Measurements from ENCODE around the gene SERPINB10.
"Not testable (repeated sequence)": the region's sequence is repeated elsewhere in the genome, so short reads cannot be mapped to it uniquely, and the experiment has no call there.

The SERPINB10 gene

GRCh38 chr18:63940543-63941050 lies 32.8 kb downstream of the SERPINB10 start:
- DNase-seq (ENCODE audit: low read depth in 2 of 3, low spot score in 2 of 3): not testable (repeated sequence)

- no peak for DNase-seq (ENCODE audit: low read depth in 2 of 3, low spot score in 2 of 3)
Observed at GRCh38 chr18:63947051-63947790, 39.5 kb downstream of the SERPINB10 start.

- DNase-seq (ENCODE audit: low read depth in 2 of 3, low spot score in 2 of 3): peak in 2 of 3 experiments; percentile 37 to 56
Observed at GRCh38 chr18:63949068-63949737, 41.4 kb downstream of the SERPINB10 start, which contains the start of gene HMSD. TSS of gene HMSD (plus strand) at chr18:63949301. CDS start at chr18:63953456, 4,155 bp downstream.

DNA sequence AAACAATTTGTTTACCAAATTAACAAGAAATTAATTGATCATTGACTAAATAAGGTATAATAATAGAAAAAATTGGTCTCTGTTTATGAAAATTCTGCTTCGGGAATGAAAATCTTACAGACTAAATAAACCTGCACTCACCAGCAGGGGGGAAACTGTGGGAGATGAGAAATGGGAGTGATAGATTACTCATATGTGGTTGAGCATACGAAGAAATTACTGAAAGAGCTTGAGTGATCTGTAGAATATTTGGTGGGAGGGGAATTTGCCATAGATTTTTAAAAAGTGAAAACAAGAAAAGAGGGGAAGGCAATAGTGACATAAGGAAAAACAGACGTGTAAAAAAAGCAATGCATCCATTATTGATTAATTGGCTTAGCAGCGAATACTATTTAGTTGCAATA lies 43.5 kb downstream of the SERPINB10 start:
- no peak for DNase-seq (ENCODE audit: low read depth in 2 of 3, low spot score in 2 of 3)

DNA sequence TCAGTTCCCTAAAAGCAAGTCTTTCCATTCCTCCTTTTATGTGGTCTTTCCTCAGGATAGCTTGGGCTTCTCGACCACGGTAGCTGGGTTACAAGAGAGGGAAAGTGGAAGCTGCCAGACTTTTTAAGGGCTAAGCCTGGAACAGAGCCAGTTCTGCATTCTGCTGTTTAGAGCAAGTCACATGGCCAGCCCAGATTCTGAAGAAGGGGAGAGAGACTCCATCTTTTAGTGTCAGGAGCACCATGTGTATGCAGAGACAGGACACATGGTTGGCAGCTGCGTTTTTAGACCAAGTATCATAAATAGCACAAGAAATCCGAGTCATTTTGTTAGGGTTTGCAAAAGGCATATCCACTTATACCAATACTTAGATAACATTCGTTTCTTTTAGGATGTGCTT lies 46.1 kb downstream of the SERPINB10 start:
- no peak for DNase-seq (ENCODE audit: low read depth in 2 of 3, low spot score in 2 of 3)

DNA sequence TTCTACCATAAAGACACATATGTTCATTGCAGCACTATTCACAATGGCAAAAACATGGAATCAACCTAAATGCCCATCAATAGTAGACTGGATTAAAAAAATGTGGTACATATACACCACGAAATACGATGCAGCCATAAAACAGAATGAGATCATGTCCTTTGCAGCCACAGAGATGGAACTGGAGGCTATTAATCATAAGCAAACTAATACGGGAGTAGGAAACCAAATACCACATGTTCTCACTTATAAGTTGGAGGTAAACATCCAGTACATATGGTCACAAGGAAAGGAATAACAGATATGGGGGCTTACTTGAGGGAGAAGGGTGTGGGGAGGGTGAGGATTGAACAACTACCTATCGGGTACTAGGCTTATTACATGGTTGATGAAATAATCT lies 49.0 kb downstream of the SERPINB10 start:
- DNase-seq (ENCODE audit: low read depth in 2 of 3, low spot score in 2 of 3): no peak

DNA sequence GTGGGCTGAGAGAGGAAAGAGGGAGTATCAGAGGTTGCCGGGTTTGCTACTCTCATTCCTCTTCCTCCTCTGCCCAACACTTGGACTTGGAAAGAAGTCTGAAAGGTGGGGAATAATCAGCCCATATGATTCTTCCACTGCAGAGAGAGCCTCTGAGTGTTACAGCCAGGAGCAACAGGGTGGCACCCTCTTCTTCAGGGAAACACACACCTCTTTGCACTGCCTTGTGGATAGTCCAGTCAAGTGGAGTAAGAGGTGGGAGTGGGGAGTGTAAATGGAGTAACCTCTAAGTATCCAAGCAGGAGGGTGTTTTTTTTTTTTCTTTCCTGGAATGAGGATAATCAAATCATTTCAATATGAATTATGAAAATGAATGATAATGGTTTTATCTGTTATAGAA lies 53.1 kb downstream of the SERPINB10 start:
- DNase-seq (ENCODE audit: low read depth in 2 of 3, low spot score in 2 of 3): no peak

DNA sequence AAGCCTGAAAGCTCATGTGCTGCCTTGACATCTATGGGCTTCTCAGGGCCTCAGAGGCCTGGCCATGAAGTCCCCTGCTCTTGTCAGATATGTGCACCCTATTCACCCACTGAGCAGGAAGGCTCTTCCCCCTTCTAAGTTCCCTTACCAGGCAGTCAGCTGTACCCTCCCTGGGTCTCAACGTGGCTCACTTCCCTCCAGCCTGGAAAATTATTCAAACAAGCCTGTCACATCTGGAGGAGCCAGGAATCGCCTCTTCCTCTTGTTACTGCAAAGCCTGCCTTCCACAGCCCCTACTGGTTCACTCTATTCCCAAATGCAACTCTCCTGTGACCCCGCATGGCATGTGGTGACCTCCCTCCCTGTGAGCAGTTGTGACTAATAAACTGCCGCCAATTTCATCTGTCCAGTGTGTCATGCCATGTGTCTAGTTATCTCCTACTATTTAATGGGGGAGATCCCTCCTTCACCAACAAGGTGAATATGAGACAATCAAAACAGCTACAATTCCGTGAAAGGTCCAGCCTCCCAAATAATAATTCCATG lies 53.8 kb downstream of the SERPINB10 start:
- no peak for DNase-seq (ENCODE audit: low read depth in 2 of 3, low spot score in 2 of 3)

DNA sequence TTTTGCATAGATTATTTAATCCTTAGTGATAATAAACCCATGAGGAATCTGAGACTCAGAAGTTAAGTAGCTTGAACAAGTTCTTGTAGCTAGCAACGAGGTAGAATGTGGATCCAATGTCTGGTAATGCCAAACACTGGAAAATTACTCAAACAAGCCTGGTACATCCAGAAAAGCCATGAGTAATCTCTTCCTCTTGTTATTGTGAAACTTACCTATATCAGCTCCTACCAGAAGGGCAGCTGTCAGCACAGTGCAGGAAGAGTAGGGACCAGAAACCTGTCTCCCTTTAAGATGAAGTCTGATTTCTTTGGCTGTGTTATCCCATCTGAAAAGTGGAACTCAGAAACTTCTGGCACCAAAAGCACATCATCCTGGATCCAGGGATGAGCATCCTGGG lies 54.4 kb downstream of the SERPINB10 start:
- no peak for DNase-seq (ENCODE audit: low read depth in 2 of 3, low spot score in 2 of 3)

DNA sequence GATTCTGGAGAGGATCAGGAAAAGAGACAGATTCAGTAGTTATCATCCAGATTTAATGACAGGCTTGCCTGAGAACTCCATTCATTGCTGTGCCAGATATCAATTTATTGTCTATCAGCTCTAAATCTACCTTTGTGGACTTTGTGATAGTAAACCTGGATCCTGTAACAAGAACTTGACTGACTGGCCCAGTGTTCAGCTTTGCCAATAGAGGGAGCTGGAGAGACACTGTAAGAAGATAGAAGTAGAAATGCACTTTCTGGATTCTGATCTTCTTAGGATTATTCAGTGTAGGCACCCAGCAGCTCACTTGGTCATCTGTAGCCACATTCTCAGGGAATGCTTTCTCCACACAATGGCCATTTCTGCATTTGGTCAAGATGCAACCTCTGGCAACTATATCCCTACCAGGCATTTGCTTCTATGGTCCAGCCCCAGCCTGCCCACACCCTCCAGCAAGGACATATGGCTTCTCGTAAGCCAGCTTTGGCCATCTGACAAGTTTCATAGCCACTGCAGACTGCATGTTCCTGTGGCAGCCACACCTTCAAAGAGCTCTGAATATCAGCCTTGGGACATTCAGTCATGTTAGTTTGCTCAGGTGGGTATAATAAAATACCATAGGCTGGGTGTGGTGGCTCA lies 56.0 kb downstream of the SERPINB10 start:
- DNase-seq (ENCODE audit: low read depth in 2 of 3, low spot score in 2 of 3): no peak

- no peak for DNase-seq (ENCODE audit: low read depth in 2 of 3, low spot score in 2 of 3)
Observed at GRCh38 chr18:63964908-63965307, 57.1 kb downstream of the SERPINB10 start.

GRCh38 chr18:63965716-63966330 lies 58.1 kb downstream of the SERPINB10 start:
- DNase-seq (ENCODE audit: low read depth in 2 of 3, low spot score in 2 of 3): no peak

DNA sequence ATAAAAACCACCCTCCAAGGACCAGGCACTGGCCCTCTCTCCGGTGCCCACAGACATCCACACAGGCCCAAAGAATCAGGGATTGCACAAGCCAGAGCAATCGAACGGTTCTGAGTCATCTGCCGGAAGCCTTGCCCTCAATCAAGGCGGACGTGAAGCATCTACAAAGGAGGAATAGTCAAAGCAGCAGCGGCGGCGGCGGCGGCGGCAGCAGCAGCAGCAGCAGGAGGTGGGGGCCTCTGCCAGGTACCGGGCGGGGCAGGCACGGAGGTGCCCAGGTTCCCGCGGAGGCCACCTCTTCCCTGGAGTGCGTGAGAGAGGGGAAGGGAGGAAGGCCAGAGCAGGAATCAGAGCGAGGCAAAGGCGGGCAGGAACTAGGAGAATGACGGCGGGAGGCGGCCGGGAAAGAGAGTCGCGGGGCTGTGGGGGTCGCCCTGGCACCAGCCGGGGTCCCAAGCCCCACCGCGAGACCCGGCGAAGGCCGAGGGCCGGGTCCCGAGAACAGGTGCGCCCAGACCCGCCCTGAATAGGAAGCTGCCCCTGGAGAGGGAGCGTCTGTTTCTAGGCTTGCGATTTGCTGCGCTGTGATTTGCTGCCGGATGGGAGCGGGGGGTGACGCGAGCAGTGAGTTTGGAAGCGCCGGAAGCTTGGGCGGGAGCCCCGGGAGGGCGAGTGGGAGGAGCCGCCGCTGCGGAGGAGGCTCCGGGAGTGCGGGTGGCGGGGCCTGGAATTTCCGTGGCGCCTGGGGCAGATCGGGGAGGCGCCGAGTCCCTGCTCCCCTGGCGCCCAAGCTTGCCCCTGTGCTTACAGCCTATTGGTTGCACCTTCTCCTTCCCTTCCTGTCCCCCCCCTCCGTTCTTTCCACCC lies 62.4 kb downstream of the SERPINB10 start, which contains the start of gene SERPINB8:
SERPINB8 (plus strand) TSS at position 140 of the 867 bp plus-strand sequence. CDS start 8,228 bp downstream, outside the sequence.
- DNase-seq (ENCODE audit: low read depth in 2 of 3, low spot score in 2 of 3): peak; percentile 47 to 67 (median 54)

DNA sequence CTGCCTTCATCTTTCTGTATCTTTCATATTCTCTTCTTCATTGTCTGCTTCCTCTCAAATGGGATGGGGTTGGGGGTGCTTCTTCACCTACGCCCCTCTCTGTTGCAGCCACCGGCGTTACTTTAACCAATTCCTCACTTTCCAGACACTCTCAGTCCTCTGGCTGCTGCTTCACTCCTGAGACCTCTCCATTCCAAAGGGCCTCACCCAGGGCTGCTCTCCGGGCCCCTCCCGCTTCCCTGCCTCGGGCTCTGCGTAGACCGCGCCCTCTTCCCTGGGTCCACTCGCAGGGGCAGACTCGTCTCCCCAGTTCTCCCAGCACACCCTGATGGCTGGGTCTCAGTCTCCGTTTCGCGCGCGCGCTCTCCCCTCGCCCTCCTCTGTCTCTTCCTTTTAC lies 63.0 kb downstream of the SERPINB10 start:
- no peak for DNase-seq (ENCODE audit: low read depth in 2 of 3, low spot score in 2 of 3)

- no peak for DNase-seq (ENCODE audit: low read depth in 2 of 3, low spot score in 2 of 3)
Observed at GRCh38 chr18:63971320-63972001, 63.7 kb downstream of the SERPINB10 start.

DNA sequence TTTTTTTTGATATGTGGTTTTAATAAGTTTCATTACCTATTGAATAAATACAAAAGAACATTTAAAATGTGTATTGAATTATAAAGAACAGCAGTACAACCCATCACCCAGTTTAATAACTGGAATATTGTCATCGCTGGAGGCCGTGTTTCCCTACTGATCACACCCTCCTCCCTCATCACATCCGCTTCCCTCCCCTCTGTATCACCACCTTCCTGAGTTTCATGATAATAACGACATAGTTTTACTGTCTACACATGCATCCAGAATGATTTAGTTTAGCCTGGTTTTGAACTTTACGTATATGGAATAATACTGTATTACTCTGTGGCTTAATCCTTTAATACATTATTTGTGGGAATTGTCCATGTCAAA lies 64.2 kb downstream of the SERPINB10 start:
- DNase-seq (ENCODE audit: low read depth in 2 of 3, low spot score in 2 of 3): no peak

- DNase-seq (ENCODE audit: low read depth in 2 of 3, low spot score in 2 of 3): no peak
Observed at GRCh38 chr18:63974991-63975390, 67.2 kb downstream of the SERPINB10 start.

DNA sequence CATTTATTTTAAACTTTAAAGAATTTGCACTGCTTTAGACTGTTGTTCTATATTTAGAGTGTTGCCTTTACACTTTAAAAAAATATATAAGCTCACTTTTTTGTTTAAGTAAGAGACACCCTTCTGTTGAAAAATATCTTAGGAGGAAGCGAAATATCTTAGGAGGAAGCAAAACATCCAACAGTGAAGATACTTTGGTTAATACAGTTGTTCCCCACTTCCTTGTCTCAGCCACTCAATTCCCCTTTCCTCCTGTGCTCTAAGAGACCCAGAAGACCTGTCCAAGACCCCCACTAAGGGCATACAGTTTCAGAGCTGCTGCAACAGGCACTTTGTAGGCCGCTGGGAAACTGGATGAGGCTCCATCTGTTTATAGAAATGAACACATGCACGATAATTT lies 67.9 kb downstream of the SERPINB10 start:
- DNase-seq (ENCODE audit: low read depth in 2 of 3, low spot score in 2 of 3): no peak

DNA sequence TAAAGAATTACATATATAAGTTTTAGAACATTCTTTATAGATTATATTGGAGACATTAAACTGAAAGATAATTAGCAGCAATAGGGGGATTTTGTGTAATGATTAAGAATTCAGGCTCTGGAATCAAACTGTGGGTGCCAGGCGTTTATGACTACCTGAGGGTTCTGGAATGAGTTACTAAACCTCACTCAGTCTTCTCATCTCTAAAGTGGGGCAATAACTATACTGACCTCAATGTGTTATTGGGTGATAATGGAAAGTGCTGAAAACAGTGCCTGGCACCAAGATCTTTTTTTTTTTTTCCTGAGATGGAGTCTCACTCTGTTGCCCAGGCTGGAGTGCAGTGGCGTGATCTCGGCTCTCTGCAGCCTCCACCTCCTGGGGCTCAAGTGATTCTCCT lies 69.3 kb downstream of the SERPINB10 start:
- no peak for DNase-seq (ENCODE audit: low read depth in 2 of 3, low spot score in 2 of 3)

All from activated CD8-positive, alpha-beta memory T cell treated with anti-CD3 and anti-CD28 coated beads for 48 hours (primary cell).